Measurements from ENCODE around the gene CSTF2T. TPM values are rescaled to one million over a fixed set of nuclear protein-coding genes. Genes with fewer than 3 reads are reported as not detected.

Gene CSTF2T
- total and polyA plus RNA-seq, 7 donors = 7.4 to 34.5 (median 21.0) TPM

- Histone ChIP-seq H3K27me3 (ENCODE audit: insufficient read depth in 3 of 3, low read length in 2 of 3) (no peaks in the 10 kb centered on the region), H3K9me3 (no peaks in the 10 kb centered on the region), H3K36me3 (ENCODE audit: insufficient read depth in 1 of 2, low read depth in 1 of 2) (no peaks in the 10 kb centered on the region), H3K4me3 (no peak overlapping the region), H3K4me1 (peaks cover 7% of the 10 kb centered on the region), H3K27ac (peak overlapping the region; percentile 49)
- 28 to 41% (median 33%) methylated on average over 1 of the region's 1 CpG for WGBS, 3 donors
- no peak for TF ChIP-seq CTCF (IDR thresholded peaks at IDR 0.05)
- ATAC-seq (peak in 3 of 4 donors; percentile 73 to 89 (median 85)), DNase-seq (no peak)
- intact Hi-C loops (cut with DNase I) = loop anchor here in 1 of 2 donors (10.0 kb wide), 1 partner anchor 131 kb away; no protein-coding TSS in a partner anchor
These were observed 24.6 kb upstream of the CSTF2T start for GRCh38 chr10:51724038-51724437.

- Histone ChIP-seq H3K27ac (no peak overlapping the region), H3K4me1 (peaks cover 3% of the 10 kb centered on the region), H3K9me3 (no peaks in the 10 kb centered on the region), H3K36me3 (ENCODE audit: insufficient read depth in 1 of 2, low read depth in 1 of 2) (no peaks in the 10 kb centered on the region), H3K27me3 (ENCODE audit: insufficient read depth in 3 of 3, low read length in 2 of 3) (no peaks in the 10 kb centered on the region), H3K4me3 (no peak overlapping the region)
- ATAC-seq (no peak), DNase-seq (no peak)
- intact Hi-C loops (cut with DNase I) = no loop called here
- no peak for TF ChIP-seq CTCF (IDR thresholded peaks at IDR 0.05)
These were observed 19.5 kb upstream of the CSTF2T start for GRCh38 chr10:51718804-51719291.

GRCh38 chr10:51716981-51717380 lies 17.6 kb upstream of the CSTF2T start:
- Histone ChIP-seq H3K27me3 (ENCODE audit: insufficient read depth in 3 of 3, low read length in 2 of 3) (no peaks in the 10 kb centered on the region), H3K36me3 (ENCODE audit: insufficient read depth in 1 of 2, low read depth in 1 of 2) (no peaks in the 10 kb centered on the region), H3K27ac (no peak overlapping the region), H3K9me3 (no peaks in the 10 kb centered on the region), H3K4me1 (no peaks in the 10 kb centered on the region), H3K4me3 (no peak overlapping the region)
- 74 to 83% (median 81%) methylated on average over 4 of the region's 4 CpGs for WGBS, 3 donors
- DNase-seq (no peak), ATAC-seq (no peak)
- intact Hi-C loops (cut with DNase I) = no loop called here
- no peak for TF ChIP-seq CTCF (IDR thresholded peaks at IDR 0.05)

GRCh38 chr10:51711519-51711891 lies 12.1 kb upstream of the CSTF2T start:
- Histone ChIP-seq H3K4me1 (peaks cover 6% of the 10 kb centered on the region), H3K4me3 (no peak overlapping the region), H3K9me3 (no peaks in the 10 kb centered on the region), H3K27ac (no peak overlapping the region), H3K27me3 (ENCODE audit: insufficient read depth in 3 of 3, low read length in 2 of 3) (no peaks in the 10 kb centered on the region), H3K36me3 (ENCODE audit: insufficient read depth in 1 of 2, low read depth in 1 of 2) (no peaks in the 10 kb centered on the region)
- 73 to 80% (median 78%) methylated on average over 1 of the region's 1 CpG for WGBS, 3 donors
- intact Hi-C loops (cut with DNase I) = no loop called here
- no peak for DNase-seq
- TF ChIP-seq CTCF (IDR thresholded peaks at IDR 0.05) = no peak
- no peak for ATAC-seq

GRCh38 chr10:51709324-51709972 lies 10.1 kb upstream of the CSTF2T start:
- ATAC-seq = no peak
- no peak overlapping the region for H3K27ac ChIP-seq
- intact Hi-C loops (cut with DNase I) = no loop called here

More at GRCh38 chr10:51709324-51709972, 10.1 kb upstream of the CSTF2T start:
- Histone ChIP-seq H3K4me1 (peaks cover 6% of the 10 kb centered on the region), H3K9me3 (no peaks in the 10 kb centered on the region), H3K4me3 (no peak overlapping the region), H3K27me3 (ENCODE audit: insufficient read depth in 3 of 3, low read length in 2 of 3) (no peaks in the 10 kb centered on the region), H3K36me3 (ENCODE audit: insufficient read depth in 1 of 2, low read depth in 1 of 2) (no peaks in the 10 kb centered on the region)
- no peak for TF ChIP-seq CTCF (IDR thresholded peaks at IDR 0.05)
- WGBS, 3 donors = 79 to 83% (median 82%) methylated on average over 2 of the region's 2 CpGs
- DNase-seq = no peak

Measured in psoas muscle (tissue), 8 donors.